Adrenal gland (tissue), 5 donors: ENCODE measurements around the gene GRHL3.

Experiments used
- POLR2A ChIP-seq, 2 donors: fragments of 450-650 bp; IDR thresholded peaks; one replicate each; pipeline ENCODE4 v1.6.1; 2017; ENCODE audit warnings: antibody characterized with exemption in 2 of 2, mild to moderate bottlenecking in 2 of 2, moderate library complexity in 1 of 2
- TF ChIP-seq, protein P1 (sequence below), 6 experiments: fragments of 450-650 bp in 4 of 6; fragments of 200-600 bp in 2 of 6; sonication (generic) in 1 of 6; IDR thresholded peaks; 1 replicate in 5 of 6; 2 replicates in 1 of 6; pipeline versions ENCODE4 v1.5.1 to v1.8.0; 2016 to 2021; ENCODE audit warnings: antibody characterized with exemption in 6 of 6, mild to moderate bottlenecking in 2 of 6, moderate library complexity in 1 of 6
- donor health status: DM: no; HTN: no; CAD: no.

DNA sequence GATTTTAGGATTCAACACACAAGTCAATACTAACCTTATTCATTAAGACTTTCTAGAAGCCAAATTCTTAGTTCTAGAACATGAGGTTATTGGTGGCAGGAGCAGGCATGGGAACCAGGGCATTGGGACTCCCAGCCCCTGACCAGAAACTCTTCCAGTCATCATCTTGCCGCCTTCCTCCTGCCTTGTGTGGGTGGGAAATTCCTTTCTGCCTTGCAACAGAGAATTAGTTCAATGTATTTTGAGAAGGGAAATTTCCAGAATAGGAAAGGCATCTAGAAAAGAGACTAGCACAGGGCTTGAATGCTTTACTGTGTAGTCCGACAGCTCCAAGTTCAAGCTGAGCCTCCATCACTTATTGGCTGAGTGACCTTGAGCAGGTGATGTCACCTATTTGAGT lies 8.7 kb downstream of the GRHL3 start:
- TF ChIP-seq, protein P1, sequence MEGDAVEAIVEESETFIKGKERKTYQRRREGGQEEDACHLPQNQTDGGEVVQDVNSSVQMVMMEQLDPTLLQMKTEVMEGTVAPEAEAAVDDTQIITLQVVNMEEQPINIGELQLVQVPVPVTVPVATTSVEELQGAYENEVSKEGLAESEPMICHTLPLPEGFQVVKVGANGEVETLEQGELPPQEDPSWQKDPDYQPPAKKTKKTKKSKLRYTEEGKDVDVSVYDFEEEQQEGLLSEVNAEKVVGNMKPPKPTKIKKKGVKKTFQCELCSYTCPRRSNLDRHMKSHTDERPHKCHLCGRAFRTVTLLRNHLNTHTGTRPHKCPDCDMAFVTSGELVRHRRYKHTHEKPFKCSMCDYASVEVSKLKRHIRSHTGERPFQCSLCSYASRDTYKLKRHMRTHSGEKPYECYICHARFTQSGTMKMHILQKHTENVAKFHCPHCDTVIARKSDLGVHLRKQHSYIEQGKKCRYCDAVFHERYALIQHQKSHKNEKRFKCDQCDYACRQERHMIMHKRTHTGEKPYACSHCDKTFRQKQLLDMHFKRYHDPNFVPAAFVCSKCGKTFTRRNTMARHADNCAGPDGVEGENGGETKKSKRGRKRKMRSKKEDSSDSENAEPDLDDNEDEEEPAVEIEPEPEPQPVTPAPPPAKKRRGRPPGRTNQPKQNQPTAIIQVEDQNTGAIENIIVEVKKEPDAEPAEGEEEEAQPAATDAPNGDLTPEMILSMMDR (IDR thresholded peaks at IDR 0.05), result no peak
- no peak for TF ChIP-seq POLR2A (IDR thresholded peaks at IDR 0.05)
